Tibial artery (tissue), 4 donors: Measurements from ENCODE around the gene COL16A1.
A peak's percentile ranks its signal among the peaks of the same experiment; 100 is the strongest.

Experiments used
- DNase-seq, 2 donors: peaks; one replicate each; pipeline ENCODE4 v3.0.0-alpha.2; 2019
- H3K27ac ChIP-seq, 2 donors: fragments of 200-600 bp; sonication (generic) in 1 of 2; 1 replicate in 1 of 2; 2 replicates in 1 of 2; pipeline ENCODE4 v1.5.1; 2018 to 2019; ENCODE audit warnings: mild to moderate bottlenecking in 1 of 2
- H3K27me3 ChIP-seq, 2 donors: fragments of 200-600 bp; sonication (generic) in 1 of 2; one replicate each; pipeline versions ENCODE4 v1.5.1 to v1.6.0; 2016 to 2019
- H3K36me3 ChIP-seq, 3 donors: fragments of 200-600 bp; sonication (generic) in 2 of 3; one replicate each; pipeline ENCODE4 v1.5.1; 2016 to 2019; ENCODE audit warnings: mild to moderate bottlenecking in 2 of 3
- H3K4me1 ChIP-seq, 4 donors: fragments of 200-600 bp; sonication (generic) in 2 of 4; 1 replicate in 3 of 4; 2 replicates in 1 of 4; pipeline ENCODE4 v1.5.1; 2016 to 2019
- H3K4me3 ChIP-seq, 2 donors: fragments of 200-600 bp; sonication (generic) in 1 of 2; 1 replicate in 1 of 2; 2 replicates in 1 of 2; pipeline ENCODE4 v1.5.1; 2018 to 2019; ENCODE audit warnings: mild to moderate bottlenecking in 2 of 2
- H3K9me3 ChIP-seq, 3 donors: fragments of 200-600 bp; sonication (generic) in 1 of 3; one replicate each; pipeline ENCODE4 v1.5.1; 2016 to 2019
- CTCF ChIP-seq, 2 experiments: fragments of 200-600 bp in 1 of 2; fragments of 450-650 bp in 1 of 2; IDR thresholded peaks; one replicate each; pipeline ENCODE4 v1.5.1; 2017 to 2019; ENCODE audit warnings: antibody characterized with exemption in 2 of 2, mild to moderate bottlenecking in 1 of 2, moderate library complexity in 1 of 2
- intact Hi-C: fragments of 100-400 bp; cut with DNase I; formaldehyde crosslinking; loops from one replicate; pipeline ENCODE4 v1.15.0; 2023; ENCODE audit warnings: low total_unique reads

Gene COL16A1

GRCh38 chr1:31683997-31684396, 19.8 kb downstream of the COL16A1 start:
- no peaks in the 10 kb centered on the region for H3K27me3 ChIP-seq
- DNase-seq: no peak
- peaks cover 0 to 5% (median 2%) of the 10 kb centered on the region in 4 donors for H3K4me1 ChIP-seq
- H3K27ac ChIP-seq: peak overlapping the region in 1 of 2 donors; percentile 21
- H3K36me3 ChIP-seq: peaks cover 0 to 88% (median 54%) of the 10 kb centered on the region in 3 donors
- intact Hi-C loops: no loop called here
- H3K4me3 ChIP-seq: no peak overlapping the region
- peak in 1 of 2 experiments; percentile 13 for TF ChIP-seq CTCF (IDR thresholded peaks at IDR 0.05)
- H3K9me3 ChIP-seq: no peaks in the 10 kb centered on the region

- H3K27me3 ChIP-seq: no peaks in the 10 kb centered on the region
- peaks cover 0 to 89% (median 52%) of the 10 kb centered on the region in 3 donors for H3K36me3 ChIP-seq
- H3K9me3 ChIP-seq: no peaks in the 10 kb centered on the region
- intact Hi-C loops: no loop called here
- no peak for DNase-seq
- no peak overlapping the region for H3K4me3 ChIP-seq
- peak; percentile 22 to 26 for TF ChIP-seq CTCF (IDR thresholded peaks at IDR 0.05)
- peak overlapping the region; percentile 58 to 69 for H3K27ac ChIP-seq
- peaks cover 0 to 5% (median 2%) of the 10 kb centered on the region in 4 donors for H3K4me1 ChIP-seq
Measured at GRCh38 chr1:31681415-31681814, 22.4 kb downstream of the COL16A1 start.

- no peaks in the 10 kb centered on the region for H3K27me3 ChIP-seq
- intact Hi-C loops: no loop called here
- H3K27ac ChIP-seq: no peak overlapping the region
- no peak for TF ChIP-seq CTCF (IDR thresholded peaks at IDR 0.05)
- no peak for DNase-seq
- peaks cover 0 to 14% (median 8%) of the 10 kb centered on the region in 4 donors for H3K4me1 ChIP-seq
- no peak overlapping the region for H3K4me3 ChIP-seq
- H3K36me3 ChIP-seq: peaks cover 0 to 74% (median 44%) of the 10 kb centered on the region in 3 donors
- no peaks in the 10 kb centered on the region for H3K9me3 ChIP-seq
Measured at GRCh38 chr1:31679676-31680230, 24.1 kb downstream of the COL16A1 start.

GRCh38 chr1:31679091-31679490, 24.7 kb downstream of the COL16A1 start:
- no peak for TF ChIP-seq CTCF (IDR thresholded peaks at IDR 0.05)
- intact Hi-C loops: no loop called here
- H3K27ac ChIP-seq: no peak overlapping the region
- H3K27me3 ChIP-seq: no peaks in the 10 kb centered on the region
- H3K4me1 ChIP-seq: peaks cover 0 to 17% (median 14%) of the 10 kb centered on the region in 4 donors
- no peak for DNase-seq
- no peak overlapping the region for H3K4me3 ChIP-seq
- peaks cover 0 to 71% (median 39%) of the 10 kb centered on the region in 3 donors for H3K36me3 ChIP-seq
- H3K9me3 ChIP-seq: no peaks in the 10 kb centered on the region

GRCh38 chr1:31678681-31679080, 25.1 kb downstream of the COL16A1 start:
- no peak for DNase-seq
- H3K4me3 ChIP-seq: no peak overlapping the region
- H3K27ac ChIP-seq: no peak overlapping the region
- H3K9me3 ChIP-seq: no peaks in the 10 kb centered on the region
- H3K27me3 ChIP-seq: no peaks in the 10 kb centered on the region
- peaks cover 0 to 18% (median 16%) of the 10 kb centered on the region in 4 donors for H3K4me1 ChIP-seq
- no peak for TF ChIP-seq CTCF (IDR thresholded peaks at IDR 0.05)
- intact Hi-C loops: no loop called here
- peaks cover 0 to 70% (median 35%) of the 10 kb centered on the region in 3 donors for H3K36me3 ChIP-seq
